PC-3 (cell line): ENCODE results near the gene LILRA6.

Experiments used
- CTCF ChIP-seq: fragments of 300-600 bp; sonication (generic); conservative IDR thresholded peaks from 2 replicates; pipeline ENCODE4 v1.5.1; 2017; ENCODE audit warnings: antibody characterized with exemption, low read depth, mild to moderate bottlenecking, low read length
- EZH2 ChIP-seq: fragments of 300-600 bp; sonication (generic); IDR thresholded peaks from one replicate; pipeline ENCODE4 v1.6.1; 2017; ENCODE audit warnings: antibody characterized with exemption, mild to moderate bottlenecking, low read length; ENCODE audit not compliant: unreplicated experiment
- EZH2phosphoT487 ChIP-seq: fragments of 300-600 bp; sonication (generic); IDR thresholded peaks from 2 replicates; pipeline ENCODE4 v1.6.1; 2018; ENCODE audit warnings: mild to moderate bottlenecking, antibody characterized with exemption, low read length, borderline replicate concordance

GRCh38 chr19:54208784-54209057 is 33.9 kb downstream of the LILRA6 start:
- TF ChIP-seq CTCF = no peak
- TF ChIP-seq EZH2 = no peak
- TF ChIP-seq EZH2phosphoT487 = no peak
